Activated CD8-positive, alpha-beta memory T cell treated with anti-CD3 and anti-CD28 coated beads for 48 hours (primary cell): ENCODE data around the gene MCTS1.
"Not testable (repeated sequence)": the region's sequence is repeated elsewhere in the genome, so short reads cannot be mapped to it uniquely, and the experiment has no call there.

Experiments
- DNase-seq, 3 experiments: peaks; one replicate each; pipeline ENCODE4 v3.0.0-alpha.2; 2020; ENCODE audit warnings: low read depth in 2 of 3, low spot score in 2 of 3

Gene MCTS1, protein sequence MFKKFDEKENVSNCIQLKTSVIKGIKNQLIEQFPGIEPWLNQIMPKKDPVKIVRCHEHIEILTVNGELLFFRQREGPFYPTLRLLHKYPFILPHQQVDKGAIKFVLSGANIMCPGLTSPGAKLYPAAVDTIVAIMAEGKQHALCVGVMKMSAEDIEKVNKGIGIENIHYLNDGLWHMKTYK

DNA sequence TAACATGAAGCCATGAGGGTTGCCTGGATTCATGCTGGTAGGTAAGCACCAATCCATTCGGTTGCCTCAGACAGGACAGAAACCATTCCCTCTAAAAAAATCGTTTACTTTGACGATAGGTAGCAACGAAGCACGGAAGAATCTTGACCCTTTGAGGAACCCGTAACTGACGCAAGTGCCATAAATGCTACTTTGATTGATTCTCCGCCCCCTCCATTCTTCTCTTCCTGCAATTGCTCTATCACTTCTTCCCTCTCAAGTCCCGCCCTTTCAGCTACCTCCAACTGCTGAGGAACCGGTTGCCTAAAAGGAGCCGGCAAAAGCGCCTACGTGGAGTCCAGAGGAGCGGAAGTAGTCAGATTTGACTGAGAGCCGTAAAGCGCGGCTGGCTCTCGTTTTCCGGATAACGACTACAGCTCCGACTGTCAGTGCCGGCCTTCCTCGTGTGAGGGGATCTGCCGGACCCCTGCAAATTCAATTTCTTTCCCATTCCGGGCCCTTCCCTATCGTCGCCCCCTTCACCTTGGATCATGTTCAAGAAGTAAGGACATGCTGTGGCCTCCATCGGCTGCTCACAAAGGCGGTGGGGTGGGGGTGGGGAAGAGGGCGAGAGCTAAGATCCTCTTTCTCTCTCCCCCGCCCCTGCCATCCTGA lies at the start of gene MCTS1:
Gene MCTS1 (plus strand): TSS at position 395 of the 654 bp plus-strand sequence. CDS start 136 bp downstream, at position 531.
- DNase-seq = peak in 2 of 3 experiments; percentile 34 to 35

DNA sequence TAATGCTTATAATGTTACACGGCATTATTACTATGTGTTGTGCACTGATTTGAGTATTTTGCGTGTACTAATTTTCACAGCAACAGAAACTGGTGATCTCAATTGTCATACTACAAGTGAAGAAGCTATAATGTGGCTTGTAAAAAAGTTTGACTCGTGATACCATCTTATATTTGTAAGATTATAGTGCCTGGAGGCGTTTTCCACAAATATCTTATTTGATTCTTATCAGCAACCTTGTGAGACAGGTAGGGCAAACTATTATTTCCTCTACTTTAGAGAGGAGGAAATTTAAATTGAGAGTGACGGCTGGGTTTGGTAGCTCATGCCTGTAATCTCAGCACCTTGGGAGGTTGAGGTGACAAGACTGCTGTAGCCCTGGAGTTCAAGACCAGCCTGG lies 47.6 kb upstream of the MCTS1 start:
- no peak for DNase-seq

DNA sequence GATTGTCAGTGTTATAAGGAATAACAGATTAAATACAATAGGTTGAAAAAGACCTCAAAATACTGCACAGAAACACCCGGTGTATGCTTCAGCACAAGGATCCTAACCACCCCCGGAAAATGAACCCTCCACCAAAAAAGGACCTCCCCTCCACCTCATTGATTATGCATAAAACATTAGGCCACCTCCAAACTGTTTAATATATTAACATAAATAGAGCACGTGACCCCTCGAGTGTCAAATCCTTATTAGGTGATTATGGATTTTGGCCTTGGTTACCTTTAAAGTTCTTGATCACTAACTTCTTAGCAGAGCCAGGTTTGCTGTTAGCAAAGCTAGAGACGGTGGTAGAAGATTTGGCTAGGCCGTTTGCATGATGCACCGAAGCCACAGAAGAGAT lies 44.1 kb upstream of the MCTS1 start:
- no peak for DNase-seq

DNA sequence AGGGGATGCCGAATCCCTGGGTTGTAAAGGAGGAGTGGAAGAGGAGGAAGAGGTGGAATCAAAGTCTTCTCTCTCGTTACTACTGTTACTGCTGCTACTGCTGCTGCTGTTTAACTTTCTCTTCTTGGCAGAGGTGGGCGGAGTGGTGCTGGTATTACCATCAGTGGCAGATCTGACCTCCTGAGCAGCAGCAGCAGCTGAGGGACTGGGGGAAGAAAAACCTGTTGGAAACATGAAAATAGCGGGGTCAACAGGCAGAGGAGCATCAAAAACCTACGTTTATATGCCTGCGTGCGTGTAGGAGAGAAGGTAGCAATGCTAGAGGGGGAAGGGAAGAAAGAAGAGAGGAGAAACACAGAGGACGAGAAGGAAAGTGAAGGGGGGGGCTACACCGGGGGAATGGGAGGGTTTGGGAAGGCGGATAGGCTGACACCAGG lies 43.5 kb upstream of the MCTS1 start:
- peak in 1 of 3 experiments; percentile 2 for DNase-seq

DNA sequence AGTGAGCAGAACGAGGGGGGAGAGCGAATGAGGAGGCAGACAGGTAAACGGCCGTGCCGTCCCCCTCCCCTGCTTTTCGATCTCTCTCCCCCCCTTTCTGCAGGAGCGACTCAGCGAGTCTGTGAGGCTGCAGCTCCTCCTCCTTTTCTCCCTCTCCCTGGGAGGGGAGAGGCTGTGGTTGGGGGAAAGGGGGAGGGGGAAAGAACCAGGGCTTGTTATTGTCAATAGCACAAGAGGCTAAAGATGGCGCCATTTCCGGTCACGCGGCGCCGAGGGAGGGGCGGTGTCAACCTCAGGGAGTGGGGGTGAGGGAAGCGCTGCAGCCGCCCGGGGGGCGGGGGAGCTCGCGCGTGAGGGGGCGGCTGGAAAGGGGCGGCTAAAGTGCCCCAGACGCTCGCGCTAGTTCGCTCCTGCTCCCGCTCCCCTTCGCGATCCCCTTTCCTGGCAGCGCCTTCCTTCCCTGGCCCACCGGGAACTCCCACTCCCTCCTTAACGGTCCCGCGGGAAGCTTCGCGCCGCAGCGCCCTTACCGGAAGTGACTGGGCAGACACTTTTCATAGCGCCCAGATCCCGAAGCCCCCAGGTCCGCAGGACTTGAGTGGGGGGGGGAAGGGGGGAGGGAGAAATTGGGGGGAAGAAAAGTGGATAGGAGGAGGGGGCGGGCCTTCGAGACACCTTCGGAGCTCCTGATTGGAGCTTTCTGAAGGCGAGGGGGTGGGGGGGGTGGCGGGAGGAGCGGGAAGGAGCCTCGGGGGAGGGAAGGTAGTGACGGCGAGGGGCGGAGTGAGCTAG lies 42.9 kb upstream of the MCTS1 start, which contains the start of gene CUL4B:
Gene CUL4B (minus strand): TSS at position 121 of the 792 bp plus-strand sequence. CDS start 324 bp downstream, outside the sequence.
- peak; percentile 48 to 74 (median 58) for DNase-seq

DNA sequence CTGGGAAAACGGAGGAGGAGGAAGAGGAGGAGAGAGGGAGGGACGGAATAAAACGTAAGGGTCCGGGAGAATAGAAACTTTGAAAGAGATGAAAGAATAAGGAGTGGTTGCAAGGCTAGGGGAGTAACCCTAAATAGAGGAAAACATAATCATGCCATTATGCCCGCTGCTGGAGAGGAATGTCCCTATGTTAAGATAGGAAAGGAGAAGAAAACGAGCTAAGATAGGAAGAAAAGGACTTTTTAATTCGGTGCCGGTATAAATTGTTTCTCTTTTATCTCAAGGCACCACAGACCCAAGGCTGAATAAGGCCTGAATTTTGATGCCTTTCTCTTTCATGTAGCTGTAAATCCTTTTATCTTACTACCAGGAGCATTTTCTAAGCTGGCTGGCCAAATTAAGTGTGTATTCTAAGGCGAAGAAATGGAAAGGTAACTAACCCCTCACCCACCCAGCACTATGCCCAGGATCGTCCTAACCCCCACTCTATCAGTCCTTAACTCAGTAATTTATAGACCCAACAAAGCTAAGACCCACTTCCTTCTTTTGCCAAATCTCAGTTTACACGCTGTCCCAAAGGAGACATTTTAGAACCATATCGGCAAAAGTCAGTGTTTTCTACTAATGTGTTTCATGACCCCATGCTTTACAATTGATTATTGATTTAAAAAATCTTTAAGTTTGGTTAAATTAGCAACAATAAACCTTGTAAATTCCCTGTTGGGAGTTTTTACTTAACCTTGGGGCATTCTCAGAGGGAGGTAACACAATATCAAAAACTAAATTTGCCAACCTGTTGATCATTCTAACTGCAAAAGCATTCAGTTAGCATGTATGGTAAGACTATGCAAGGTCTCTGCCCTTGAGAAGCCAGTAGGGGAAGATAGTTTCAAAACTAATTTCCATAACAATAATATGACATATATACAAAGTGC lies 42.0 kb upstream of the MCTS1 start:
- DNase-seq = no peak

DNA sequence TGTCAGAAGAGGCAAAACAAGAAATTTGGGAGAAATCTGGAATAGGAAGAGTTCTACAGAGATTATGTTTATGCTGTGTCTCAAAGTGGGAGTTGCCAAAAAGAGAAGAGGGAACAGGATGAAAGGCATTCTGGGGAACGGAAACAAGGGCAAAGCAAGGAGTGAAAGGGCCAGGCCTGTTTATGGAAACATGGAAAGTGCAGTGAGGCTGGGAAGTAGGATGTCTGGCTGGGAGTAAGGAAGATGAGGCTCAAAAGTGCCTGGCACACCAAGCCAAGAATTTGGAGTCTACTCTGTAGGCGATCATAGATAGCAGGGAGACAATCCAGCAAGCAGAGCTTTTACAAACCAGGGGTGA lies 41.4 kb upstream of the MCTS1 start:
- no peak for DNase-seq

DNA sequence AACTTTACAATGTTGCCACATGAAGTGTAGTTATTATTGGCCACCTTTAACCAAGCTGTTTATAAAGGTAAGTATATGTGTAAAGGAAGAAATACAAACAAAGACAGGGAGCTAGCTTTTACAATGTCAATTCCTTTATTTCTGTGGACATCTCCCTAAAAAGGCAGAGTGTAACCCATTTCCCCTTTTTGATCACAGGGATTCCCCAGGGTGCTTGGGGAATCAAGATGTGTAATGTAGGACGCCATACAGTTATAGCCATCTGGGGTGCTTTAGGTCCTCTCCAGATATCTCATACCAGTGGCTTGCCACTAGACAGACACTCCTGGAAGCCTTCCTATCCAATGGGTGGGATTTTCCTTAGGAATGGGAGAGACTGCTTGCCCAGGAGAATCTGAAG lies 39.0 kb upstream of the MCTS1 start:
- no peak for DNase-seq

DNA sequence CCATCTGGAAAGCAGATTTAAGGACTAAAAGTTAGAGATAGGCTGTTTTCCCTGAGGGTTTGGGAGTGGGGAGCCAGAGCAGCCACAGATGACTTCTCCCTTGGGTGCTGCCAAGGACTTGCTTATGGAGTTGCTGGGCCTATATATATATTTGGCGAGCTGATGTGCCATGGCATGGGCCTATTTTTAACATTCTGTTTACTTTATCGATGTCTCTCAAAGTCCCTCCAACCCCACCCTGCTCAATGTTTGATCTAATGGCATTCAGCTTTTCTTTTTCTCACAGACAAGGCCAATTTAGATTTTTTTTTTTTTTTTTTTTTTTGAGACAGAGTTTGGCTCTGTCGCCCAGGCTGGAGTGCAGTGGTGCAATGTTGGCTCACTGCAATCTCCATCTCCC lies 37.1 kb upstream of the MCTS1 start:
- no peak for DNase-seq

DNA sequence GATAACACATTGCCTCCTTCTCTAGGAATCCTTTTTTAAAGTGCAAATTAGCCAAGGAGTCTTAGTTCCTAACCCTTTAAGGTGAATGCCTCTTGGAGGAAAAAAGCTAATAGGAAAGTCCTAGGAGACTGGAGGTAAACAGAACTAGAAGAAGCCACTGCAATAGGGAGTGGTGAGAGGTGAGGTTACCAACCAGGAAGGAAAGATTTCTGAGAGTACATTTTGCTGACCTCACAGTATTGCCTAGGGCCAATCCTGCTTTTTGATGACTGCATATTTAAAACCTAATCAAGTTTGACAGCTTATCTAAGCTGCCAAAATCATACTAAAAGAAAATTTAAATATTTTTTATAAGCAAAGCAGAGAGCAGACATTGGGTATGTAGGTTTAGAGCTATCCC lies 35.9 kb upstream of the MCTS1 start:
- no peak for DNase-seq

DNA sequence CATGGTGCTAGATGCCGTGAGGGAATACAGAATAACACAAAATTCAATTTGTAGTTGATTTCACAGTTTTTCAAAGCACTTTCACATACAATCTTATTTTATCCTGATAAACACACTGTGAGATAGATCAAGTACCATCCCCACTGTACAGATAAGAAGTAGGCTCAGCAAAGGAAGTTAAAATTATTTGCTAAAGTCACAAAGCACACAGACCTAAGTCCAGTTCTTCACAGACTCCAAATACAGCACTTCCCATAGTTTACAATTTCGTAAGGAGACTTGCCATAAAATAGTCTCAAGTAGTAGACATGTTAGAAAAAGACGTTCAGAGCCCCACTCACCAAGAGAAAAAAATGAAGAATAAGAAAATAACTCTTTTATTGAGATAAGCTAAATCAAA lies 35.3 kb upstream of the MCTS1 start:
- no peak for DNase-seq

DNA sequence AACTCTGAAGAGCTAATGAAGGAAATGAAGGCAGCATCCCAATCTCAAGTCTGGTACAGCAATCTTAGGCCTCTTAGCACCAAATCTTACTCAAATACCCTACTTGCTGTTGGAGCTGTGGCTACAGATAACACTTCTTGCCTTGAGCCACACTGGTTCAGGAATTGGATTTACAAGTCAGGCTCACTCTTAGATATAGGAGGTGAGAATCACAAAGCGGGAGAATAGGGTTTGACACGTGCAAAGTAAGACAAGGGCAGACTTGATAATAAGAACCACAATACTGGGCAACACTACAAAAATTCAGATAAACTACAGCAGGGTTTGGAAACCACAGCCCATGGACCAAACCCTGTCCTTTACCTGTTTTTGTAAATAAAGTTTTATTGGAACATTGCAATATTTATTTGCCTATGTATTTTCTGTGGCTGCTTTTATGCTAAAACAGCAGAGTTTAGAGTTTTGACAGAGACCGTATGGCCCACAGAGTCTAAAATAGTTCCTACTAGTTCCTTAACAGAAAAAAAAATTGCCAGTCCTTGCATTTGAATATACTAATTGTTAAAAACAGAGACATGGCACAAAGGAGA lies 33.8 kb upstream of the MCTS1 start:
- no peak for DNase-seq

DNA sequence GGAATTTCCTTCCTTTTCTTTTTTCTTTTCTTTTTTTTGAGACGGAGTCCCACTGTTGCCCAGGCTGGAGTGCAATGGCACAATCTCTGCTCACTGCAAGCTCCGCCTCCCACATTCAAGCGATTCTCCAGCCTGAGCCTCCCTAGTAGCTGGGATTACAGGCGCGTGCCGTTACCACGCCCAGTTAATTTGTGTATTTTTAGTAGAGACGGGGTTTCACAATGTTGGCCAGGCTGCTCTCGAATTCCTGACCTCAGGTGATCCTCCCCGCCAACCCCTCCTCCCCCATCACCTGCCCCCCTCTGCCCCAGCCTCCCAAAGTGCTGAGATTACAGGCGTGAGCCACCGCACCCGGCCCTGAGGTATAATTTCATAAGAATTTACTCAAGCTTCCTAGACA lies 30.1 kb upstream of the MCTS1 start:
- DNase-seq = not testable (repeated sequence)

DNA sequence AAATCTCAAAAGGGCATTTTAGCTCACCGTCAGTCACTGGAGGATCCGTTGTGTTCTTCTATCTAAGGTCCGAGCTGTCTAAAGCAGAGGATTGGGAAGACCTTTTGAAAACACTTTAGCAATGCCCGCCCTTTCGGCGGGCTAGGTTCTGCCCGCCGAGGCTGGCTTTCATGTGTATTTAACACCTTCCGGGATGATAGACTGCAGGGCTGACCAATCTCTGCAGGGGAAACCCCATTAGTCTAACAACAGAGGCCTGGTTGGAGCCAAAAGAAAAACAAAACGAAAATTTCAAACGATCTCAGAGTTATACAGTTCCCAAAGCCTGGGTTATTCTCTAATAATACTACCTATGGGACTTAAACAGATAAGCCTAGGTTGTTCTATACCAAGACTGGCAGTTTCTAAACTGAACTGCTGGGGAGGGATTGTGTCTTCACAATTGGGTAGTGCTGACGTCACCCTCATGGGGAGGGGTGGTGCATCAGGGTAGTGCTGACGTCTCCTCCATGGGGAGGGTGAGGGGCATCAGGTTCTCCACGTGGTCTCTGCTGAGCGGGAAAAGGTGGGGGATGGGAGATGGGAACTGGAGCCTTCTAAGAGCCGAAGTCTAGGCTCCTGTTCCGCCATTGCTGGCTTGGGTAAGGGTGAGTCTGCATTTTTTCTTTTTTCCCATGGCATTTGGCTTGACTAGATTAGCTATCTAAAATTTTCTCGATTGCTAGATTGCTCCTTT lies 28.4 kb upstream of the MCTS1 start:
- DNase-seq = no peak

DNA sequence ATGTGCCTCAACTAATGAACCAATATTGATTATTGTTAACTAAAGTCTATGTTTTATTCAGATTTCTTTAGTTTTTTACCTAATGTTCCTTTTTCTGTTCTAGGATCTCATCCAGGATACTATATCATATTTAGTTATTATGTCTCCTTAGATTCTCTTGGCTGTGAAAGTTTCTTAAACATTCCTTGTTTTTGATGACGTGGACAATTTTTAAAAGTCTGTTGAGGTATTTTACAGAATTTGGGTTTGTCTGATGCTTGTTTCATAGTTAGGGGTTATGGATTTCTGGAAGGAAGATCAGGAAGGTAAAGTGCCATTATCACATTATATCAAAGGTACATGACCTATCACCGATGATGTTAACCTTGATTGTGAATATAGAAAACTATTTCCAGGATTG lies 18.2 kb upstream of the MCTS1 start:
- DNase-seq = no peak

DNA sequence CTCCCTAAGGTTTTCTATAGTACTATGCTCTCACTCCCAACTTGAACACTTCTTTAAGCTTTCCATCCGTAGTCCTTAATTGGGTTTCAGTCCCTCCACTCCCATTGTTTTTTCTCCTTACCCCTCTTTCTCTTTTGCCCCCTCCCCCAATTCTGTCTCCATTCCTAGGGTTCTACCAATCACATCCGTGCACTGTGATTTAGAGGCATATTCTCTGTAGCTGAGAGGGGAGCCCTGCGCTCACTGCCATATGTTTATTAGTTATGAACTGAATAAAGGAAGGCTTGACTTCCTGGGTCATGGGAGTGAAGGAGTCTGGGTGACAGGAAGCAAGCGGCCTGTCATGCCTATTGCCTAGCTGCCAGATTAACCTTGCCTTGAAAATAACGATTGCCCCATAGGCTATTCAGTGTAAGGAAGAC lies 471 bp downstream of the MCTS1 start:
- no peak for DNase-seq

DNA sequence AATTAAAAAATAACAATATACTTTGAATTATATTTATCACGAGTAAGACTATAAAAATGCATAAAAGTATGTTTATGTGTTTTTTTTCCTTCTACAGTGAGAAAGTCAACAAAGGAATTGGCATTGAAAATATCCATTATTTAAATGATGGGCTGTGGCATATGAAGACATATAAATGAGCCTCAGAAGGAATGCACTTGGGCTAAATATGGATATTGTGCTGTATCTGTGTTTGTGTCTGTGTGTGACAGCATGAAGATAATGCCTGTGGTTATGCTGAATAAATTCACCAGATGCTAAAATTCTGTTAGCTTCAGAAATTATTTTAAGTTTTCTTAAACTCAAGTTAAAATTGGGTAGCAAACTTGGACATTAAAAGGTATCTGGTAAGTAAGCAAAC lies 8.2 kb downstream of the MCTS1 start:
- no peak for DNase-seq

DNA sequence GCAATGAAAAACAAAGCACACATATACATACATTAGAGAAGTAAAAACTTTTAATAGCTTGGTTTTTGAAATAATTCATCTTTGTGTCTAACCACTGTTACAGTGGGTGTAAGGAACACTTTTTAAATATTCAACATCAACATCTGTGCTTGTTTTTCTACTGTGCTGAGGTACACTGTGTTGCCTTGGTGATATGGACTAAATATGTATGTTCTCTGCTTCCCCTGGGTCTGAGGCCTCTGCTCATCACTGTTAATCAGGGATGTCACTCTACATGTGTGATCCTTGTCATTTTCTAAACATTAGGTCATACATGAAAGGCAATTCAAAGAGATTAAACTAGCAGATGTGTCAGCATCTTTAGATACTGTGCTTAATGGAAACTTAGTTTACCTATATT lies 10.9 kb downstream of the MCTS1 start:
- no peak for DNase-seq

DNA sequence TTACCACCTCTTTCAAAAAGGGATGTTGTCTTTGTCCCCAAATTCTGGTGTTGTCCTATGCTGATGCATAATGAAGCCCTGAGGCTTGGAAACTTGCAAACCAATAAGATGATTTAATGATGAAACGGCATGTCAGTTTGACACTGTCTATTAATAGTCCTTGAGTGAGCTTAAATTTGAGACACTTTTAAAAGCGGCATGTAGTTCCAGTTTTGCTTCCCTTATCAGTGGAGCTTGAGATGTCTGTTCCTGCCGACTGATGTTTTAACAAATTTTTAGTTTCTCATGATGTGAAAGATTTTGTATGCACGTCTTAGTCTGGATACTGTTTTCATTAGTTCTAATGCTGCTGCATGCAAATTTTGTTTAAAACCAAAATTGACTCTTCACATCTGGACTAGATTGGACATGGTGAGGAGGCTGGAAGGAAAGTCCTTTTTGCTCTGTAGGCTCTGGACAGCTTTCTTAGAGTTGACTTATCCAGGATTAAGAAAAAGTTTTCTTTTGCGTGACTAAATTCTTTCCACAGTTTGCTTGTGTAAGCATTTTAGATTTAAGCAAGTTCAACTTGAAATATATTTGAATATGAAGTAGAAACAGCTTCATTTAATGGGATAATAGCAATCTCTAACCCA lies 14.2 kb downstream of the MCTS1 start:
- DNase-seq = no peak

DNA sequence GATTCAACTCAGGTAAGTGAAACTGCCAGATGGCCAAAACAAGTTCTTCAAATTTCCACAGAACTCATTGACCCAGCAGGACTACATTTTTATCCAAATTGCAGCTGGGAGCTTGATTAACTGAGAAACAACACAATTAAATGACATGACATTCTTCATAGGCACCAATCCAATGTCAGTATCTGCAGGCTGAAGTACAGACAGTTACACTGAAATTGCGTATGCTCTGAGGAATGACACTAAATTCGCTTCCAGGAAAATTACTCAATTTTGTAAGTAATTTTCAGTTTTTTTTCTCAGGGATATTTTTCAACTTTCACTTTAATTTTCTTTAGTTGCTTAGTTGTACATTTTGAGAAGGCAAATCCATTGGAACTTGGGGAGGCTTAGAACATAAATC lies 21.5 kb downstream of the MCTS1 start:
- DNase-seq = no peak
